Gastrocnemius medialis (tissue), 4 donors: ENCODE measurements around the gene CHAMP1. TPM values are rescaled to one million over a fixed set of nuclear protein-coding genes. Genes with fewer than 3 reads are reported as not detected.

Experiments
- ATAC-seq, 2 donors: fragments of 150-250 bp; one replicate each; pipeline ENCODE4 v1.9.1; 2016
- DNase-seq, 2 donors: peaks; one replicate each; pipeline ENCODE4 v3.0.0-alpha.2; 2019
- H3K27ac ChIP-seq, 4 donors: fragments of 200-600 bp; sonication (generic); 1 replicate in 1 of 4; 2 replicates in 3 of 4; pipeline ENCODE4 v1.5.1; 2016 to 2018; ENCODE audit warnings: mild to moderate bottlenecking in 2 of 4, moderate library complexity in 1 of 4
- H3K27me3 ChIP-seq, 3 donors: fragments of 200-600 bp; sonication (generic) in 2 of 3; 1 replicate in 1 of 3; 2 replicates in 2 of 3; pipeline versions ENCODE4 v1.5.1 to v1.6.0; 2016 to 2019; ENCODE audit warnings: mild to moderate bottlenecking in 1 of 3, moderate library complexity in 1 of 3
- H3K36me3 ChIP-seq, 2 donors: fragments of 200-600 bp; sonication (generic) in 1 of 2; one replicate each; pipeline ENCODE4 v1.5.1; 2017 to 2018
- H3K4me1 ChIP-seq, 2 donors: fragments of 200-600 bp; sonication (generic) in 1 of 2; one replicate each; pipeline ENCODE4 v1.5.1; 2016 to 2017; ENCODE audit warnings: mild to moderate bottlenecking in 2 of 2
- H3K4me3 ChIP-seq, 4 donors: fragments of 200-600 bp; sonication (generic) in 3 of 4; 1 replicate in 1 of 4; 2 replicates in 3 of 4; pipeline ENCODE4 v1.5.1; 2016 to 2019; ENCODE audit warnings: mild to moderate bottlenecking in 2 of 4
- H3K9me3 ChIP-seq, 3 donors: fragments of 200-600 bp; sonication (generic) in 2 of 3; 1 replicate in 1 of 3; 2 replicates in 2 of 3; pipeline ENCODE4 v1.5.1; 2016 to 2019
- CTCF ChIP-seq, 5 experiments: fragments of 450-650 bp in 3 of 5; fragments of 200-600 bp in 2 of 5; sonication (generic) in 2 of 5; IDR thresholded peaks in 4 of 5; conservative IDR thresholded peaks in 1 of 5; 1 replicate in 4 of 5; 2 replicates in 1 of 5; pipeline ENCODE4 v1.5.1; 2016 to 2019; ENCODE audit warnings: antibody characterized with exemption in 5 of 5, mild to moderate bottlenecking in 3 of 5, moderate library complexity in 3 of 5
- POLR2A ChIP-seq, 2 donors: fragments of 450-650 bp; IDR thresholded peaks; one replicate each; pipeline ENCODE4 v1.6.1; 2017; ENCODE audit warnings: antibody characterized with exemption in 2 of 2, mild to moderate bottlenecking in 2 of 2, moderate library complexity in 2 of 2
- in situ Hi-C, 4 donors: fragments of 200-750 bp; cut with MboI; loops; one replicate each; pipeline versions ENCODE4 v1.15.0 to v1.8.0; 2017; ENCODE audit warnings: low sequenced_read_pairs in 4 of 4
- intact Hi-C: fragments of 100-400 bp; cut with DNase I; formaldehyde crosslinking; loops from one replicate; pipeline ENCODE4 v1.15.1; 2023; ENCODE audit warnings: low total_unique reads
- total RNA-seq, 4 donors: library from RNA; depleted of rRNA; stranded (reverse); fragments of >200 nt; gene quantifications; one replicate each; pipeline versions ENCODE4 v1.1.0 to v1.2.3, GENCODE V29; 2016

Gene CHAMP1
- total RNA-seq, 4 donors from 2014 or later = 18.2 to 20.3 (median 19.8) TPM

GRCh38 chr13:114268344-114269280 is 45.7 kb upstream of the CHAMP1 start:
- no peaks in the 10 kb centered on the region for H3K9me3 ChIP-seq
- H3K36me3 ChIP-seq = peaks cover 0 to 81% of the 10 kb centered on the region in 2 donors
- H3K27me3 ChIP-seq = no peaks in the 10 kb centered on the region
- no peak overlapping the region for H3K27ac ChIP-seq
- H3K4me1 ChIP-seq = no peaks in the 10 kb centered on the region
- no peak for DNase-seq
- intact Hi-C loops (no loop called here), in situ Hi-C loops (no loop called here)
- no peak for ATAC-seq
- no peak overlapping the region for H3K4me3 ChIP-seq
- TF ChIP-seq POLR2A (IDR thresholded peaks at IDR 0.05) (no peak), CTCF (IDR thresholded peaks at IDR 0.05 in 4 of 5, conservative IDR thresholded peaks at IDR 0.05 in 1 of 5) (no peak)

- intact Hi-C loops = no loop called here
Observed at GRCh38 chr13:114269281-114269770, 45.0 kb upstream of the CHAMP1 start.

DNA sequence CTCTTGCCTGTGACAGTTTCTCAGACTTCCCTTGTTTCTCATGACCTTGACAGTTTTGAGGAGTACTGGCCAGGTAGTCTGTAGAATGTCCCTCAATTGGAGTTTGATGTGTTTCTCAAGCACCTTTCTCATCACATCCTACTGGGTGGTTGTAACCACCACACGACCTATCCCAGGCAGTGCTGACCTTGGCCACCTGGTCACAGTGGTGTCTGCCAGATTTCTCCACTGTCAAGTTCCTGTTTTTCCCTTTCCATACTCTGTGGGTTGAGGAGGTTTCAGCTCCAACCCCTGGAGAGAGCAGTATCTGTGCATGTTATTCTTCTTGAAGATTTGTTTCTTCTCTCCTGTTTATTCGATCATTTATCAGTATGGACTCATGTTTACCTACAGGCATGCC is 41.3 kb upstream of the CHAMP1 start:
- no peak for ATAC-seq
- in situ Hi-C loops (no loop called here), intact Hi-C loops (no loop called here)
- DNase-seq = no peak
- no peaks in the 10 kb centered on the region for H3K27me3 ChIP-seq
- no peaks in the 10 kb centered on the region for H3K4me1 ChIP-seq
- no peak overlapping the region for H3K4me3 ChIP-seq
- peaks cover 0 to 54% of the 10 kb centered on the region in 2 donors for H3K36me3 ChIP-seq
- no peak overlapping the region for H3K27ac ChIP-seq
- no peaks in the 10 kb centered on the region for H3K9me3 ChIP-seq
- TF ChIP-seq CTCF (IDR thresholded peaks at IDR 0.05 in 4 of 5, conservative IDR thresholded peaks at IDR 0.05 in 1 of 5) = no peak
- TF ChIP-seq POLR2A (IDR thresholded peaks at IDR 0.05) = no peak

More at GRCh38 chr13:114269281-114269770, 45.0 kb upstream of the CHAMP1 start:
- Histone ChIP-seq H3K27me3 (no peaks in the 10 kb centered on the region), H3K27ac (no peak overlapping the region), H3K4me3 (no peak overlapping the region), H3K4me1 (no peaks in the 10 kb centered on the region), H3K9me3 (no peaks in the 10 kb centered on the region), H3K36me3 (peaks cover 0 to 78% of the 10 kb centered on the region in 2 donors)
- no peak for ATAC-seq
- DNase-seq = no peak
- in situ Hi-C loops = no loop called here
- no peak for TF ChIP-seq POLR2A (IDR thresholded peaks at IDR 0.05)
- TF ChIP-seq CTCF (IDR thresholded peaks at IDR 0.05 in 4 of 5, conservative IDR thresholded peaks at IDR 0.05 in 1 of 5) = no peak

- Histone ChIP-seq H3K27me3 (no peaks in the 10 kb centered on the region), H3K4me3 (no peak overlapping the region), H3K36me3 (peaks cover 0 to 36% of the 10 kb centered on the region in 2 donors), H3K4me1 (peaks cover under 1% of the 10 kb centered on the region in 2 donors), H3K9me3 (no peaks in the 10 kb centered on the region), H3K27ac (no peak overlapping the region)
- in situ Hi-C loops = no loop called here
- no peak for ATAC-seq
- no peak for DNase-seq
- intact Hi-C loops = no loop called here
- TF ChIP-seq CTCF (IDR thresholded peaks at IDR 0.05 in 4 of 5, conservative IDR thresholded peaks at IDR 0.05 in 1 of 5) = no peak
- TF ChIP-seq POLR2A (IDR thresholded peaks at IDR 0.05) = no peak
Observed at GRCh38 chr13:114275304-114275703, 39.0 kb upstream of the CHAMP1 start.
